LNCaP clone FGC (cell line): ENCODE data around the gene UBQLN3.

Experiments
- DNase-seq: peaks from one replicate; pipeline ENCODE4 v3.0.0-alpha.2; 2011; ENCODE audit warnings: low read depth
- H3K4me3 ChIP-seq: 2 replicates; pipeline ENCODE4 v1.5.1; 2011; ENCODE audit warnings: mild to moderate bottlenecking, low read depth, low read length, control low read depth
- TF ChIP-seq, protein P1 (sequence below): IDR thresholded peaks from 2 replicates; pipeline ENCODE4 v1.5.1; 2012; ENCODE audit warnings: mild to moderate bottlenecking; ENCODE audit not compliant: control insufficient read depth, insufficient read depth; ENCODE audit errors: extremely low read depth

Gene UBQLN3

DNA sequence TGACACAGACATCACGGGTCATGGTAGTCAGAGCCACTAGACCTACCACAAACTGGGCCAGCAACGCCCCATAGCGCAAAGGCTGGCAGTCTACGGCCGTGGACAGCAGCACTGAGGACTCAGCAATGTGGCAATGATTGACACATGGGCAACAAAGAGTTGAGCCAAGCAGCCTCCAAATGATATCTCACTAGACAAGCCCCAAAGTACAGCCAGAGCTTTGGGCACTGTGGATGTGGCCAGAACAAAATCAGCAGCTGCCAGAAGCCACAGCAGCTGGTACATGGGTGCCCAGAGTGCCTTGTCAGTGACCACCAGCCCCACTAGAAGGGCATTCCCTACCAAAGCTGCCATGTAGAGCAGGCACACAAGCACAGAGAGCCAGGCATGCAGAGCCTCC lies 18.0 kb upstream of the UBQLN3 start:
- TF ChIP-seq, protein P1, sequence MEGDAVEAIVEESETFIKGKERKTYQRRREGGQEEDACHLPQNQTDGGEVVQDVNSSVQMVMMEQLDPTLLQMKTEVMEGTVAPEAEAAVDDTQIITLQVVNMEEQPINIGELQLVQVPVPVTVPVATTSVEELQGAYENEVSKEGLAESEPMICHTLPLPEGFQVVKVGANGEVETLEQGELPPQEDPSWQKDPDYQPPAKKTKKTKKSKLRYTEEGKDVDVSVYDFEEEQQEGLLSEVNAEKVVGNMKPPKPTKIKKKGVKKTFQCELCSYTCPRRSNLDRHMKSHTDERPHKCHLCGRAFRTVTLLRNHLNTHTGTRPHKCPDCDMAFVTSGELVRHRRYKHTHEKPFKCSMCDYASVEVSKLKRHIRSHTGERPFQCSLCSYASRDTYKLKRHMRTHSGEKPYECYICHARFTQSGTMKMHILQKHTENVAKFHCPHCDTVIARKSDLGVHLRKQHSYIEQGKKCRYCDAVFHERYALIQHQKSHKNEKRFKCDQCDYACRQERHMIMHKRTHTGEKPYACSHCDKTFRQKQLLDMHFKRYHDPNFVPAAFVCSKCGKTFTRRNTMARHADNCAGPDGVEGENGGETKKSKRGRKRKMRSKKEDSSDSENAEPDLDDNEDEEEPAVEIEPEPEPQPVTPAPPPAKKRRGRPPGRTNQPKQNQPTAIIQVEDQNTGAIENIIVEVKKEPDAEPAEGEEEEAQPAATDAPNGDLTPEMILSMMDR = no peak
- H3K4me3 ChIP-seq = no peak overlapping the region
- DNase-seq = no peak

DNA sequence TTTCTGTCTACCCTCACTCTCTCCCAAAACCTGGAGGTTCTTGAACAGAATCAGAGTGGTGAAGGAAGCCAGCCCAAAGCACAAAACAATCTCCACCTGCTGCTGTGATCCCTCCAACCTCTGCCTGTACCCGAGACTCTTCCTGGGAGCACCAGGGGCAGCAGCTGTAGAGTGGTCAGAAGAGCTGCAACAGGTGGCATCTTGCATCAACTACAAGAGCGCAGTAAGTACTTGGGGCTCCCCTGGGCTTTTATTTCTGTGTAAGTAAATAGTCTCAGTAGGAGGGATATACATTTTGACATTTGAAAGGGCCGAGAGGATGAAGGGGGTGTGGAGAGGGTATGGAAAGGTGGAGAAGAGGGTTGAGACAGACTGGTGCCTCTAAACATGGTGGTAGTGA lies 15.0 kb upstream of the UBQLN3 start:
- DNase-seq = no peak
- TF ChIP-seq, protein P1 = no peak
- H3K4me3 ChIP-seq = no peak overlapping the region

DNA sequence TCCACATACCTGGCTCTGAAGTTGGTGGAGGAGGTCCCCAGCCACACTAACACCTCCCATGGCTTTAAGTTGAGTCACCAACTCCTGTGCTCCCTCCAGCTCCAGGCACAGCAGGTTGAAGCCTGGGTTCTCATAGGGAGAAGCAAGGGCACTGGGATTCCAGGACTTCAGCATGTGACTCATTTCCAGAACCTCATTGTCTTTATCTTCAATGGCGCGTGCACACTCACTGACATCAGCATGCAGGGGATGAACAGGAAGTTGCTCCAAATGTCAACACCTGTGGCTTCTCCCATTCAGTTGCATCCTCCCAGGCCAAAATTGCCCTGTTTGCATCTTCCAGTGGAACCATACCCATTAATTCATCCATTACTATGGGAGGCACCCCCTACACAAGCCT lies 12.6 kb upstream of the UBQLN3 start:
- no peak overlapping the region for H3K4me3 ChIP-seq
- no peak for DNase-seq
- TF ChIP-seq, protein P1 = no peak

DNA sequence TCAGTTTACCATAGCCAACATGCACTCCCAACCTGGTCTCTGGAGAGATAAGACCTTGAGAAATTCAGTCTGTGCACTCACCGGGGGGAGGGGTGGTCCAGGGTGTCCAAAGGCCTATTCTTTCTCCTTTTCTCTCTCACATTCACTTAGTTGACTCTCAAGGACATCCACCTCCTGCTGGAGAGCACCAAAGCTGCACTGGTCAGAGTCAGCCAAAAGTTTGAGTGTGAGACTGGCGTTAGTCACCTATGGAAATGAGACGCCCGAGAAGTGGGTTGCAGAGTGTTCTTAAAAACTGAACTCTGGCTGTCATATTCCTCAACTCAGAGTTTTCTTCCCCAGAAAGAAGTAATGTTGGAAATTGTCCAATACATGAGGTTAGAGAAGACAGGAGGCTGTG lies 11.8 kb upstream of the UBQLN3 start:
- H3K4me3 ChIP-seq = no peak overlapping the region
- no peak for DNase-seq
- TF ChIP-seq, protein P1 = no peak

DNA sequence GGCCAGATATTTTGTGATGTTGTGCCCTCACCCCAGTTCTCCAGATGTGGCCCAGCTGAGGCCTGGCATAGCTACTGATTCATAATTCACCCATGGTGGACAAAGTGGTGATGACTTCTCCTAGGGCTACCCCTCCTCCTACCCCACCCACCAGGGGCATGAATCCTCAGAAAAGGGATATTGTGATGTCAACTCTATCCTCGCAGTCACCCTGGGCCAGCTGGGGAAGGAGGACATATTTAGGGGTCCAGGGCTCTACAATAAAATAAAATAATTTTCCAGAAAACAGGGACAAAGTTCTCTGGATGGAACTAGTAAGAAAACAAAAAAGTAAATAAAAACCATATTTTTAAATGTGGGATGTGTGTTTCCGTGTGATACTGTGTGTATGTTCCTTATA lies 6.8 kb upstream of the UBQLN3 start, which contains the start of gene UBQLNL:
Gene UBQLNL, minus strand, starts transcription at position 101 of the 400 bp plus-strand sequence. CDS start 258 bp downstream, outside the sequence.
- no peak for DNase-seq
- TF ChIP-seq, protein P1 = no peak
- H3K4me3 ChIP-seq = no peak within 1 kb of the TSS

DNA sequence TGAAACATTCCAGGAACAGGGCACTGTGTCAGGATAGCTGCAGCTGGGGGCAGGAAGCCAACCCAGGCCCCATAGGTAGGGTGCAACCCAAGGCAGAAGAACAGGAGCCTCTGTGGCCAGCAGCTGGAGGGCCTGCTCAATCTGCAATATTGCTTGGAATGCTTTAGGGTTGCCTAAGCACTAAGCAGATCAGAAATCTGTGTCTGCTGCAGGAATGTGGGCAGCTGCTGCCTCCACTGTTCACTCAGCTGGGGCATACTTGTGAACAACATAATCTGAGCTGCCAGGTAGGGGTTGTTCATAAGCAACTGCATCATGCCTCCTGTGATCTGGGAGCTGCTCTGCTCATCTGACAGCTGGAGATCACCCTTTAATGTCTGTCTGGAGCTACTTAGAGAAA lies 5.1 kb upstream of the UBQLN3 start:
- no peak for DNase-seq
- no peak overlapping the region for H3K4me3 ChIP-seq
- TF ChIP-seq, protein P1 = no peak

DNA sequence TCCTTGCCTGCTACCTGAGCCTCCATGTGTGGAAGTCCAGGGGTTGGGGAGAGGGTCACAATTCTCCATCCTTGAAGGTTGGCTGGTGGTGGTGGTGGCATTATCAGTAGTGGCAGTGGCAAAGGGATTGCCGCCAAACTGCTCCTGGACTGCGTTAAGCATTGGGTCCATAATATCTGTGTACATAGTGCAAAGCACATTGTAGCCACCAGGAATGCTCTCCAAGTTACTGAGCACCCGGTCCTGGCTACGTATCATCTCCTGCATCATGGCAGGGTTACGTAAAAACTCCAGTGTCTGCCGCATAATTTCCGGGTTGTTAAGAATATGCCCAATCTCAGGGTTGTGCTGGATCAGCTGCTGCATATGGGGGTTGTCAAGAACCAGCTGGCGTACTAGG lies 1.2 kb downstream of the UBQLN3 start:
- no peak overlapping the region for H3K4me3 ChIP-seq
- DNase-seq = no peak
- TF ChIP-seq, protein P1 = no peak
